Measurements from ENCODE around the gene RREB1.

RREB1 gene

GRCh38 chr6:7185561-7185960, 77.8 kb downstream of the RREB1 start:
- TF ChIP-seq CTCF (conservative IDR thresholded peaks at IDR 0.05; ENCODE audit: low read depth) = no peak
- ChIA-PET POLR2A (ENCODE audit: low non-redundant PET) (no interaction called here), CTCF (interaction anchor here (0.6 kb wide), 2 partner anchors 55 to 464 kb away, joined by 3 to 4 read pairs; no protein-coding TSS in a partner anchor)
- no peak overlapping the region for H3K27ac ChIP-seq
- no peak for DNase-seq (ENCODE audit: low spot score)

GRCh38 chr6:7188492-7188891, 80.7 kb downstream of the RREB1 start:
- ChIA-PET POLR2A (ENCODE audit: low non-redundant PET) (no interaction called here), CTCF (no interaction called here)
- no peak for TF ChIP-seq CTCF (conservative IDR thresholded peaks at IDR 0.05; ENCODE audit: low read depth)
- DNase-seq (ENCODE audit: low spot score) = no peak
- no peak overlapping the region for H3K27ac ChIP-seq

GRCh38 chr6:7189101-7189758, 81.5 kb downstream of the RREB1 start:
- TF ChIP-seq CTCF (conservative IDR thresholded peaks at IDR 0.05; ENCODE audit: low read depth) = no peak
- ChIA-PET CTCF (interaction anchor here (0.6 kb wide), 1 partner anchor 208 kb away, joined by 3 read pairs; no protein-coding TSS in a partner anchor), POLR2A (ENCODE audit: low non-redundant PET) (no interaction called here)
- H3K27ac ChIP-seq = peak overlapping the region; percentile 35; the same call in 1 of the 2 replicates
- DNase-seq (ENCODE audit: low spot score) = no peak

- TF ChIP-seq CTCF (conservative IDR thresholded peaks at IDR 0.05; ENCODE audit: low read depth) = no peak
- ChIA-PET POLR2A (ENCODE audit: low non-redundant PET) (no interaction called here), CTCF (interaction anchor here (0.6 kb wide), 1 partner anchor 10 kb away, joined by 4 read pairs; no protein-coding TSS in a partner anchor)
These were observed 83.0 kb downstream of the RREB1 start for GRCh38 chr6:7190791-7191190.

GRCh38 chr6:7193122-7193521, 85.4 kb downstream of the RREB1 start:
- no peak for TF ChIP-seq CTCF (conservative IDR thresholded peaks at IDR 0.05; ENCODE audit: low read depth)
- no peak overlapping the region for H3K27ac ChIP-seq
- no peak for DNase-seq (ENCODE audit: low spot score)
- ChIA-PET CTCF (interaction anchor here (1.0 kb wide), 1 partner anchor 24 kb away, joined by 3 read pairs; no protein-coding TSS in a partner anchor), POLR2A (ENCODE audit: low non-redundant PET) (no interaction called here)

More at GRCh38 chr6:7190791-7191190, 83.0 kb downstream of the RREB1 start:
- no peak overlapping the region for H3K27ac ChIP-seq
- DNase-seq (ENCODE audit: low spot score) = no peak

- no peak overlapping the region for H3K27ac ChIP-seq
- DNase-seq (ENCODE audit: low spot score) = no peak
- ChIA-PET CTCF (no interaction called here), POLR2A (ENCODE audit: low non-redundant PET) (no interaction called here)
- no peak for TF ChIP-seq CTCF (conservative IDR thresholded peaks at IDR 0.05; ENCODE audit: low read depth)
These were observed 86.9 kb downstream of the RREB1 start for GRCh38 chr6:7194657-7195056.
